GM03348 (cell line): ENCODE data around the gene C2orf15.
A peak's percentile ranks its signal among the peaks of the same experiment; 100 is the strongest.
"Not testable (repeated sequence)": the region's sequence is repeated elsewhere in the genome, so short reads cannot be mapped to it uniquely, and the experiment has no call there.

ENCODE experiments used
- DNase-seq: peaks from one replicate; pipeline ENCODE4 v3.0.0; 2012; ENCODE audit warnings: low spot score

Gene C2orf15

DNA sequence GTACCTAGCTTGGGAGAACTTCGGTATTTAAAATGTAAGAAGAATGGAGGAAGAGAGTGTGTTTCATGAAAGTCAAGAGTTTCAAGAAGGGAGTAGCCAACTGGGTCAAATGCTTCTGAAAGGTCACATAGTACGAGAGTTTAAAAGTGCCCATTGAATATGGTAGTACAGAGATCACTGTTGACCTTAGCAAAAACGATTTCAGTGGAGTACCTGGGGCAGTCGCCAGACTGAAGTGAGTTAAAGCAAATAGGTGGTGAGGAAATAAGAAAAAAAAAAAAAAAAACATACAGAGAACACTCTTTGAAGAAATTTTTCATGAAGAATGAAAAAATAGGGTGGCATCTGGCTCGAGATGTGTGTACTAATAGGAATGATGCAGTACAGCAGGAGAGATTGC, 24.7 kb downstream of the C2orf15 start:
- DNase-seq = no peak

- DNase-seq = no peak
Measured at GRCh38 chr2:99169534-99169933, 28.0 kb downstream of the C2orf15 start.

DNA sequence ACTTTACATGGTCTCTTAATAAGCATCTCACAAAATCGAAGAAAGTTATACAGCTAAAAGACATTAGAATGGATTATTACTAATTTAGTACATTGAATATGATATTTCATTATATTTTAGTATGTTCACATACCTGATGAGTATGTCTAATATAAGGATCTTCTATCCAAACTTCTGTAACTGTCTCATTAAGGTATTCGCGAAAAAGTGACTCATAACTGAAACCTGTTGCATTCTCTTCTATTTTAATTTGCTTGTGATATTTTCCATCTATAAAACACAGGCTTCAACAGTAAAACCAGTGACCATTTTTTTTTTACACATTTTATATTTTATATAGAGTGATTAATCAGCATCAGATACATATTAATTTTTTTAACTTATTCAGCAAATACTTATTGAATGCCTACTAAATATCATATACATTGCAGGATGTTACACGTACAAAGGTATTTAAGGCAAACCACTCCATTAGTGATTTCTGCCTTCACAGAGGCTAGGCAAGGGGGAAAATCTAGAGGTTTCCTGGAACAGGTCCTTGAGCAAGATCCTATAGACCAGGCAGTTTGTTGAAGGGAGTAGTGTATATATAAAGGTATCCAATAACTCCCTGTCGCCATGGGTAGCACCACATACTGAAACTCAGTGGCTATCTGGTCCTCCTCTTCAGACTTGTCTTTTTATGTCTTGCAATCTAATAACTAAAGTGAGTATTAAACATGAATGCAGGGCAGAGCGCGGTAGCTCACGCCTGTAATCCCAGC, 30.1 kb downstream of the C2orf15 start:
- DNase-seq = no peak

DNA sequence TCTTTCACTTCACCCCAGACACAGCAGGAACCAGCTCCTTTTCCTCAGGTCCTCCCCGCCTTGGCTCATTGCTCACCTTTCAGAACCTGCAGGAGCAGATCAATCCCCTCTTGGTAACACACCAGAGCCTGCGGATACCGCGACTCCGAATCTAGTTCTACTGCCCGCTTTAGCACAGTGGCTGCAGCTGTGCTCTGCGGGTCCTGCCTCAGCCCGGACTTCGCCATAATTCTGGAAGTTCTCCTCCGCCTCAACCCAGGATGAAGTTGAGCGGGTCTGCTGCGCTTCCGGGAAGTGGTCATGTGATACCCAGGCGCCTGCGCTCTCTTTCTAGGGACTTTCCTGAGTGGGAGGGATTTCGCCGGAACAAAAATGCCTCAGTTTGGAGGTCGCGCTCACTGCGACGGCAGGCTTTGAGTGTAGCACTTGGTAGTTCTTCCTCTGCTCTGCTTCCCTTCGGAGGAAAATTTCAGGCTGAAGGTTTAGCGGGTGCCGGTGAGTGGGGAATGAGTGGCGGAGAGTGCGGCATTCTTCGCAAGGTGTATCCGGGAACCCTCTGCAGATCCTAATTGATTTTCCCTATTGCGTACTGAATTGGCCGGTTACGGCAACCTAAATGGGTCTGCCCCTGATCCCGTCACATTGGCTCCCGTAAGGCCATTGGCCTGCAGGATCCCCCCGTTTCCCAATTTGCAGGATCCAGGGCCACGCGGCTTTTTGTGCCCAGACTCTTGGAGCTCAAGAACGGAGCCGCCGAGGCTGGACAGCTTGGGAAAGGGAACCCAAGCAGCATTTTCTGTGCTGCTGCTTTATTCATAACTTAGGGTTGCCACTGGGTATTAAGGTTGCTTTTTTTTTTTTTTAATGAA, 39.5 kb downstream of the C2orf15 start, which contains the start of the genes MITD1 and MRPL30:
Gene MITD1, minus strand, starts transcription at position 304 of the 869 bp plus-strand sequence. Its CDS starts 77 bp downstream, at position 227.
Gene MRPL30, plus strand, starts transcription at position 430 of the 869 bp plus-strand sequence. CDS start 5,020 bp downstream, outside the sequence.
- DNase-seq = peak; percentile 95

- DNase-seq = peak; percentile 26
Measured at GRCh38 chr2:99181624-99182000, 40.1 kb downstream of the C2orf15 start.

DNA sequence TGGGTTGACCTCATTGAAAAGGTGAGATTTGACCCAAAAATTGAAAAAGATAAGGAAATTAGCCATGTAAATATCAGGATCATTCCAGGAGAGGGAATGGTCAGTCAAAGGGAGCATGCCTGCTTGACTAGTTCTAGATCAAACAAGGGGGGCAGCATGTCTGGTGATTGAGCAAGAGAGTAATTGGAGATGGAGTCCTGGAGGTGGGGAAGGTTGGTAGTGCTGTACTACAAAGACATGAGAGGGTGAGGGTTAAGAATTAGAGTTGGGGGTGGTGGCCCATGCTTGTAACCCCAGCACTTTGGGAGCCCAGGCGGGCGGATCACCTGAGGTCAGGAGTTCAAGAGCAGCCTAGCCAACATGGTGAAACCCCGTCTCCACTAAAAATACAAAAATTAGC, 41.5 kb downstream of the C2orf15 start:
- DNase-seq = no peak

- DNase-seq = no peak
Measured at GRCh38 chr2:99184811-99185210, 43.3 kb downstream of the C2orf15 start.

- no peak for DNase-seq
Measured at GRCh38 chr2:99187011-99187410, 45.5 kb downstream of the C2orf15 start.

GRCh38 chr2:99188357-99188756, 46.9 kb downstream of the C2orf15 start:
- DNase-seq = no peak

GRCh38 chr2:99190548-99190947, 49.0 kb downstream of the C2orf15 start:
- DNase-seq = no peak

- not testable (repeated sequence) for DNase-seq
Measured at GRCh38 chr2:99192364-99192763, 50.9 kb downstream of the C2orf15 start.

DNA sequence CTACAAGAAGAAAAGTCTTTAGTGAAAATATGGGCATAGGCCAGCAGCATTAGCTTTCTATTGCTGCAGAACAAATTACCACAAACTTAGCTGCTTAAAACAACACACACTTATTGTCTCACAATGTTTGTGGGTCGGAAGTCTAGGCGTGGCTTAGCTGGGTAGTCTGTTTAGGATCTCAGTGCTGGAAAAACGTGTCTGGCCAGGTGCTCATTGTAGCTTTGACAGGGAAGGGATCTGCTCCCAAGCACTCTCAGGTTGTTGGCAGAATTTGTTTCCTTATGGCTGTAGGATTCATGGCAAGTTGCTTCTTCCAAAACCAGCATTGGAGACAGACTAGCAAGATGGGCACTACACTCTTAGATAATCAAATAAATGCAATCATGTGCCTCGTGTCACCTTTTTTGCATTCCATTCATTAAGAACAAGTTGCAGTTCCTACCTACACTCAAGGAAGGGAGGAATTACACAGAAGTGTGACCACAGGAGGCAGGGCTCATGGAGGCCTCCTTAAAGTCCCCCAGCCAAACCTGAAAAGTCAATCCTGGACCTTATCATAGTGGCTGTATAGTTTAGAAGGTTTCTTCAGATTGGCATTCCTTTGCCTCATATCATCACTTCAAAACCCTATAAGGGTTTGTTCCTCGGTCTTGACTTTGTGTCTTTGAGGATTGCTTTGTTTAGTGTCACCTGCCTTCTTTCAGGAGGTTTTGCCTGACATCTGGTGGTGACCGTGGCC, 56.8 kb downstream of the C2orf15 start:
- no peak for DNase-seq

GRCh38 chr2:99200076-99200800, 58.7 kb downstream of the C2orf15 start:
- no peak for DNase-seq
